ENCODE results near the gene SUGP2.

Gene SUGP2

DNA sequence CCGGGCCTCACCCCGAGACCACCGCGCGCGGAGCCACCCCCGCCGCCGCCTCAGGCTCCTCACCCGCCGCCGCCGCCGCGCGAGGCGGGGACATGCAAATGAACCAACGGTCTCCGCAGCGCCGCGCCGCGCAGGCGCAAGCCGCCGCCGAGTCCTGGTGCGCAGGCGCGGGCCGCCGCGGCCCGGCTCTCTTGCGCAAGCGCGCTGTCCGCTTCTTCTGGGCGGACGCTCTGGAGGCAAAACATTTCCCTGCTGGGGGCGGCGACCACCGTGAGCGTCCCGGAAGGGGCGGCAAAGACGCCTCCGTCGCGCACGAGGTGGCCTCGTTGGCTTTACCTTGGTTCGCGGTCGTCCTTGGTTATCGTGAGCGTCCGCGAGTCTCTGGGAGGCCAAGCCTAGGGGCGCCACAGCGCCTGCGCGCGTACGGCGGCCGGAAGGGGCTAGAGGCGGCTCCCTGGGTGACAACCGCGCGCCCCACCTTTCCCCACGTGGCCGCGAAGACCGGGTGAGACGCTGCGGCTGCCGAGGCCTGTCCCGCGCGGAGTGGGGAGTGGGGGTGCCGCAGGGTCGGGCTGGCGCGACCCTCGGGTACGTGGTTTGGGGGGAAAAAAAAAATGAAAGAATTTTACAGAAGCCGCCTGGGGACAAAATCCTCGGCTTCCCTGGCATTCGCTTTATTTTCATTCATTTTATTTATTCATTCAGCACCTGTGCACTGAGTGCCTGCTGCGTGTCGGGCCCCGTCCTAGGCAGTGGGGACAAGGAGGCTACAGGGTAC lies at the start of gene SUGP2, which contains the start of gene ARMC6:
SUGP2 (minus strand) TSS at position 92 of the 778 bp plus-strand sequence. CDS start 2,446 bp downstream, outside the sequence.
ARMC6 (plus strand) TSS at position 178 of the 778 bp plus-strand sequence. CDS start 607 bp downstream, outside the sequence.
- DNase-seq: peak; percentile 89

DNA sequence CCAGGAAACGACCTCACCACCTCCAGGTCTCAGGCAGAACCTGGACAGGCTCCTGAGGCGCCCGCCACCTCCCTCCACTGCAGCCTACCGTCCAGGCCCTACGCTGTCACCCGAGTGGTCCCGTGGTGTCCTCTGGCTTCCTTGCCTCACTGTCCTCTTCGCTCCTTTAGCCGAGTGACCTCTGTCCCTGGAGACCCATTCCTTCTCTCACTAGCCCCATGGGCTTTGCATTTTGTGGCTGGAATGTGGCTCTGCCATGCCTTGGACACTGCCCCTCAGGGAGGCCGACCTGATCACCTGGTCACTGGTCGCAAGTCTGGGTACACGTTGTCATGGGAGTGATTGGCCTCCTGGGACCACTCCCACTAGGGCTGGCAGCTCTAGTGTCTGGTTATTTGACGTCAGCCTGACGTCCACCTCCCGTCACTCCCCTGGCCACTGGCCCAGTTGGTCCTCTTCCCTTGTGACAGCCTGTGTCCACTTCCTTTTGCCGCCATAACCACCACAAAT lies 48.4 kb upstream of the SUGP2 start:
- DNase-seq: no peak

DNA sequence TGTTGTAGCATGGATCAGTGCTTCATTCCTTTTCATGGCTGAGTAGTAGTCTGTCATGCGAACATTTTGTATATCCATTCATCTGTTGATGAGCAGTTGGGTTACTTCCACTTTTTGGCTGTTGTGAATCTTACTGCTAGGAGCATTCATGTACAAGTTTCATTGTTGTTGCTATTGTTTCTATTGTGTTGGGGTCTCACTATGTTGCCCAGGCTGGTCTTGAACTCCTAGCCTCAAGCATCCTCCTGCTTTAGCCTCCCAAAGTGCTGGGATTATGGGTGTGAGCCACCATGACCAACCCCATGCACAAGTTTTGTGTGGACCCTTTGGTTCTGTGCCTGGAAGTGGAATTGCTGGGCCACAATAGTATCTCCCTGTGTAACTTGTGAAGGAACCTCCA lies 46.3 kb upstream of the SUGP2 start:
- DNase-seq: no peak

DNA sequence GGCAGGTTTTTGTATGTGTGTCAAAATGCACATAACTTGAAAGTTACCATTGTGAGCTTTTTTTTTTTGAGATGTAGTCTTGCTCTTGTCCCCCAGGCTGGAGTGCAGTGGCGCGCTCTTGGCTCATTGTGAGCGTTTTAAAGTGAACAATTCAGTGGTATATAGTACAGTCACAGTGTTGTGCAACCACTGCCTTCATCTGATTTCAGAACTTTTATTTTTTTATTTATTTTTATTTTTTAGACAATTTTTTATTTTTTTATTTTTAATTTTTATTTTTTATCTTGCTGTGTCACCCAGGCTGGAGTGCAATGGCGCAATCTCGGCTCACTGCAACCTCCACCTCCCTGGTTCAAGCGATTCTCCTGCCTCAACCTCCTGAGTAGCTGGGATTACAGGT lies 45.5 kb upstream of the SUGP2 start:
- DNase-seq: no peak

DNA sequence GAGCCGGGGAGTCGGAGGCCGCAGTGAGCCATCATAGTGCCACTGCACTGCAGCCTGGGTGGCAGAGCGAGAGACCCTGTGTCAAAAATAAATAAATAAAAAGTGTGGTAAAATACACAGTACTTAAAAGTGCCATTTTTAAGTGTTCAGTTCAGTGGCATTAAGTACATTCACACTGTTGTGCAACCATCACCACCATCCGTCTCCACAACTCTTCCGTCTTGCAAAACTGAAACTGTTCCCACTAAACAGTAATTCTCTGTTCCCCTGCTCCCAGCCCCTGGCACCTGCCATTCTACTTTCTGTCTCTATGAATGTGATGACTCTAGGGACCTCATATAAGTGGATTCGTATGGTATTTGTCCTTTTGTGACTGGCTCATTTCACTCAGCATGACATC lies 43.8 kb upstream of the SUGP2 start:
- no peak for DNase-seq

DNA sequence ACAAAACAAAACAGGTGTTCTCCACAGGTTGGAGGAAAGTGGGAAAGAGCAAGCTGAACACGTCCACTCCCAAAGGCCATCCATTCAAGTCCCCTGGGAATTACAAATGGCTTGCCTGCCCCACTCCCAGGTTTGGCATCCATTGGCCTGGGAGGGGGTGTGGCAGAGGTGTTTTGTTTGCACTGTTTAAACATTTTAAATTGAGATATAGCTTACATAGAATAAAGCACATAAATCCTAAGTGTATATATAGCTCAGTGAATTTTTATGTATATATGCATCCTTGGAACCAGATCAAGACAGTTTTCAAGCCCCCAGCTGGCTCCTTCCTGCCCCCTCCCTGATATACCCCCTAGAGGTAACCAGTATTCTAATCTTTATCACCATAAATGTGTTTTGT lies 43.2 kb upstream of the SUGP2 start:
- no peak for DNase-seq

DNA sequence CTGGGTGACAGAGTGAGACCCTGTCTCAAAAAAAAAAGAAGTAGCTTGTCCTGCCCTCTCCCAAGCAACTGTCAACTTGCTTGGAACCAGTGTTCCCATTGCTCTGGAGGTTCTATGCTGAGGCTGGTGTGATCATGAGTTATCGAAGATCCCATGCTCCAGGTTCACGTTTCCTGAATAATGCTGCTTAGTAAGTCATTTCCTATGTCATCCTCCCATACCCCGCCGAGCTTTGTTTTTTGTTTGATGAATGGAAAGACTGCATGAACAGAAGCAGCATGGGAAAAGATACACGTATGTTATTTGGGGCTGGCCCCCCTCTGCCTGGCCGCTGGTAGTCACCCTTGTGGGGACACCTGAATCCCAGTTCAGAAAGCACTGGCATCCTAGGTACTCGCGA lies 41.8 kb upstream of the SUGP2 start:
- DNase-seq: no peak

DNA sequence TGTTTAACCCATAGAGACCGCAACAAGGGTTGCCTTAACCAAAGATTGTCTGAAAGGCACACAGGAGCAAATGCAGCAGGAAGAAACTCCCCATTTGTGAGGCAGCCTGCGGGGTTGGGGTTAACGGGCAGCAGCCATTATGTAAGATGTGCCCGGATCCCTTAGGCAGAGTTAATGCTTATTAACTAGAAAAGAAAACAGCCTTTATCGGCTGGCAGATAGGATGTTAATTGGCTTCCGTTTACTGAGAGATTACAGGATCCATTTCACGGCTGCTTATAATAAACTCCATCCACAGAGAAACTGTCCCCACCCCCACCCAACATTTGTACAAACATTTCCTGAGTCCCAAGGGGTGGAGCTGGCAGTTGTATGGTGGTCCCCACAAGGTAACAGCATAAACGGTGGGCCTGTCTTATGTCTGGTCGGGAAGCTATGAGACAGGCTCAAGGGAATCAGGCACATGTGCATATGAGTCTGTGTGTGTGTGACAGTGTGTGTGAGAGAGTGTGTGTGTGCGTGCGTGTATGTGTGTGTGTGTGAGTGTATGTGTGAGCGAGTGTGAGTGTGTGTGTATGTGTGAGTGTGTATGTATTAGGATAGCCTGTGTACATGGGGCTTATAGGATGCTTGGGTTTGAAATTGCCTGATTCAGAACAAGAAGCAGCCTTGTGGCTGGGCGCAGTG lies 41.0 kb upstream of the SUGP2 start:
- no peak for DNase-seq

DNA sequence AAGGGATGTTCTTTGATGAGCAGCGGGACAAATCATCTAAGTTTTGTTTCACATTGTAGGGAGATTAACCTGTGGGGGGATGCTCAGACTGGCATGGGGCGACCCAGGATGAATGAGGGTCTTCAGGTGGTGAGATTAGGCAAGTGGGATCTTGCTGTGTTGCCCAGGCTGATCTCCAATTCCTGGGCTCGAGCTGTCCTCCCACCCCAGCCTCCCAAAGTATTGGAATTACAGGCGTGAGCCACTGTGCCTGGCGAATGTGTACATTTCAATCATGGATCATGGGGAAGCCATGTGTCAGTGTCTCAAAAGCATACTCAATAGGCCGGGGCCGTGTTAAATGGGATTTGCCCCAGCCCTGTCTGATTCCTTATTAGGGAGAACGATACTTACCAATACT lies 38.6 kb upstream of the SUGP2 start:
- DNase-seq: no peak

DNA sequence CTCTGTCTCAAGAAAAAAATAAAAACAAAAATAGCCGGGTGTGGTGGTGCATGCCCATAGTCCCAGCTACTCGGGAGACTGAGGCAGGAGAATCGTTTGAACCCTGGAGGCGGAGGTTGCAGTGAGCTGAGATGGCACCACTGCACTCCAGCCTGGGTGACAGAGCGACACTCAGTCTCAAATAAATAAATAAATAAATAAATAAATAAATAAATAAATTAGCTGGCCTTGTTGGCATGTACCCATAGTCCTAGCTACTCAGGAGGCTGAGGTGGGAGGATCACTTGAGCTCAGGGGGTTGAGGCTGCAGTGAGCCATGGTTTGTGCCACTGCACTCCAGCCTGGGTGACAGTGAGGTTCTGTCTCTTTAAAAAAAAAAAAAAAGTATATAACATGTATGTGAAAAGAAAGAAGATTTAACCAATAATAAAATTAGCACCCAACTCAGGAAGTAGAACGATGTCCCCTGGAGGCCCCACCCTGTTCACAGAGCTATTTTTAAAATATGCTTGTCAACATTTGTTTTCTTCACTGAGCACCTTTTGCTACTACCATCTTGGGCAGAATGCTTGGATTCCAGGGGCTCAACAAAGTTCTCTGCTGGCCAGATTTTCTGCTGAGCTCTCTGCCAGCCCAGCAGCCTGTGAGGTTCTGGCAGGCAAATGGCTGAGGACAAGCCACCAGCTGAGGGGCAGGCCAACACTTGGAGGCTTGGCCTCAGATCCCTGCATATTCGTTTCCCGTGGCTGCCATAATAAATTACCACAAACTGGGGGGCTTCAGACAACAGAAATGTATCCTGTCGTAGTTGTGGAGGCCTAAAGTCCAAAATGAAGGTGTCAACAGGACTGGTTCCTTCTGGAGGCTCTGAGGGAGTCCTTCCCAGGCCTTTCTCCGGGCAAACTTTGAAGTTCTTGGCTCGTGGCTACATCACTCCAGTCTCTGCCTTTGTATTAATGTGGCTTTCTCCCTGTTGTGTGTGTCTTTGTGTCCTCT lies 35.6 kb upstream of the SUGP2 start:
- DNase-seq: no peak

DNA sequence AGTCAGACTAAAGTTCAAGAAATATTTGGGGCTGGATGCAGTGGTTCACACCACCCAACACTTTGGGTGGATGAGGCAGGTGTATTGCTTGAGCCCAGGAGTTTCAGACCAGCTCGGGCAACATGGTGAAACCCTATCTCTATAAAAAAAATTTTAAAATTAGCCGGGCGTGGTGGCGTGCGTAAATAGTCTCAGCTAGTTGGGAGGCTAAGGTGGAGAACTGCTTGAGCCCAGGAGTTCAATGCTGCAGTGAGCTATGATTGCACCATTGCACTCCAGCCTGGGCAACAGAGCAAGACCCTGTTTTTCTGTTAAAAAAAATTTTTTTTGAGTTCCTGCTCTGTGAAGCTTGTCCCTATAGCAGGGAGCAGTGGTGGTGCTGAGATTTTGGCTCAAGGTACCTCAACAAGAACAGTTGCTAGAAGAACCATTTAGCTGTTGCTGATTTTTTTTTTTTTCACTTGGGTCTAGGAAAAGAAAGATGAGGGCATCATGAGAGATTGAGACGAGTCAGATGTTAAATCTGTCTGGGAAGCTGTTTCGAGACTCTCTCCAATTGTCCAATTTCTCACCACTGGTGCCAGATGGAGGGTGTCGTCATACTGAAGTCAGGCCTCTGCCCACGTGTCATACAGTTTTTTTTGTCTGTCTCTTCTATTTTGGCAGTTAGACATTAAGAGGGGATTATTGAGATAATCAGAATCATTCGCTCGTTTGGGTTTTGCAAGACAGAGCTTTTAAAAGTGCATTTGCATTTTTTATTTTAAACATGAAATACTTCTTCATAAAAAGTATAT lies 34.2 kb upstream of the SUGP2 start:
- no peak for DNase-seq

DNA sequence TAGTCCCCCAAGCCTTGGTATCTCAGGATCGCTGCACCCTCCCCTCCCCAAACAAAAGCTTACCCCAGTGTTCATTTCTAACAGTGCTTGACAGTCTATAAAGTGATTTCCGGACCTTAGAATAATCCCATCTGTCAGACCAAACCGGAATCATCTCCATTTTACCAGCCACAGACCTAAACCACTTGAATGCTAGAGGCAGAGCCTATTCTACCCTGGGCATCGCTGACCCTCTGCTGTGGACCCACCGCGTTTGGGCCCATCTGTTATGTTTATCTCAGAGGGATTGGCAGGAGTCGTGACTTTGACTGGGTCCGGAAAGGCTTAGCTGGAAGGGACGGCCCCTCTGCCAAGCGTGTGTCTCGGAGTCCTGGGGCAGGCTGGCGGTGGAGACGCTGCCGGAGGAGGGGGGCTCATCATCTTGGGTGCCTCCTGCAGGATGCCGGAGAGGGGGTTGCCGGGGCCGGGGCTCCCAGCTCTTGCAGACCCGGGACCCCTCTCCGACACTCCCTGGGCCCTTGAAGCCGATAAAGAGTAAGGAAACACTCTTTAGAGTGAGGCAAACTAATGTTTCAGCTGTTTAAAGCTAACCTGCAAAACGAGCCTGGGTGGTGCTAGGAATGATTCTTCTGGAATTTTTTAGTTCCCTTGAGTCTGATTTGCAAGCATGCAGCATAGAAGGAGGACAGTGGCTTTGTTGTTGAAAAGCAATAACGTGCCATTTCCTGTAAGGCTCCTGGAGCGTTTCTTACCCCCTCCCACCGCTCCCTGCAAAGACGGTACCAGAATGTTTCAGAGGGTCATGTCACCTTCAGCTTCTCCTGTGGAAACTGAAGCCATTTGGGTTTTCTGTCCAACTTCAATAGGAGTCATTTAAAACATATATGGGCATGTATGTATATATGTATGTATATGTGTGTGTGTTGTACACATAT lies 31.8 kb upstream of the SUGP2 start:
- DNase-seq: peak; percentile 26

DNA sequence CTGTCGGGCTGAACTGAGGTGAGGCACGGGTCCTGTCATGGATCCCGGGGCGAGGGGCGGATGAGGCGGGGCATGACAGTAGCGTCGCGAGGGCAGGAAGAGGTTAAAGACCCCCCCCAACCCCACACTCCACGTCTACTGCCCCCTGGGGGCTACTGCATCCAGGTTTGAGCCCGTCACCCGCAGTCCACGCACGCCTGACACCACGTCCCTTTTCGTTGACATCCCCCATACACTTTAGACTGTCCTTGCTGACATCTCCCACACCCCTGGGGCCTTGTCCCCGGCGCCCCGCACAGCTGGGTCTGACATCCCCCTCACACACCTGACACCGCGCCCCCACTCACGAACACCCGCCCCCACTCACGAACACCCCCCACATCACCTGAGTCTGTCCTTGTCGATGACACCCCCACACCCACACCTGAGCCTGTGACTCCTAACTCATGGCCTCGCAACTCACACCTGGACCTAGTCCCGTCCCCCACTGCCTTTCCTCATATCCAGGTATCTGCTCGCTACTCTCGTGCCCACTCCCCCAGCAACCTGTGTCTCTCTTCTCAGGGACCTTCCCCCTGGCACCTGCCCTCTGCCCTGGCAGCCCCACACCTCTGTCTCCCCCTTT lies 30.9 kb upstream of the SUGP2 start:
- no peak for DNase-seq

DNA sequence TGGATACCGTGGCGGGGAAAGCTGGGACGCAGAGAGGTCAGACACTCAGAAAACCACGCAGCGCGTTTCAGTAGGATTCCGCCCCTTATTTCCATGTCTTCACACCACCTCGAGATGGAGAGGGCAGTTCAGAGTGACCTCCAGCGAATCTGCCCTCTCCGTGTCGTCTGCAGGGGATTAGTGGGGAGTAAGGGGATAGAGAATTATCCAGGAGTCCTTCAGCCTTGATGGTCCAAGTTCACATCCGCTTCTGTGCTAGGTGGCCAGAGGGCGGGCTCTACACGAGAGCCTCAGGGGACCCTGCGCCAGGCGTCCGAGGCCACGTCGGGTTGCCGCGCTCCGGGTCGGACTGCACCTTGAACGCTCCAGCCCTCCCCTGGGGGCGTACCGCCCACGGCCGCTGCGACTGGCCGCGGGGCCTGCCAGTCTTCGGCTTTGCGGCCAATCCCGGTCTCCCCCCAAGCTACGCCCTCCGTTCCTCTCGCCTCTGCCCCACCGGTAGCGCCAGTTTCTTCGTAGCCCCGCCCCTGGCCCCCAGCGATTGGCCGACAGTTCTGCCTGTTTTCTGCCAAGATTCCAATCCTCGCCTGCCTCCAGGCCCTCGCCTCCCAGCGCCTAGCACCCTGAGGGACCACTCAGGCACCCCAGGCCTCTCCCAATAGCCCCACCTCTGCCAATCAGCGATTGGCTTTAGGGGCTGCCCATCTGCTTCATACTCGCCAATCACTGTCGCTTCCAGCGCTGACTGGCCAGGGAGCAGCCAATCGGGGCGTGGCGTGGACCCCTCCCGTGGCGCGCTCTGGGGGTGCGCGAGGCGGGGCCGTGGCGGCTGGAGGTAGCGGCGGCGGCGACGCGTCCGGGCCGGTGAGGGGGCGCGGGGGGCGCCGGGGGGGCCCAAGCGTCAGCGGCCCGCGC lies 30.1 kb upstream of the SUGP2 start, which contains the start of gene SLC25A42:
SLC25A42 (plus strand) TSS at position 812 of the 915 bp plus-strand sequence. CDS start 32,131 bp downstream, outside the sequence.
- DNase-seq: peak; percentile 99

DNA sequence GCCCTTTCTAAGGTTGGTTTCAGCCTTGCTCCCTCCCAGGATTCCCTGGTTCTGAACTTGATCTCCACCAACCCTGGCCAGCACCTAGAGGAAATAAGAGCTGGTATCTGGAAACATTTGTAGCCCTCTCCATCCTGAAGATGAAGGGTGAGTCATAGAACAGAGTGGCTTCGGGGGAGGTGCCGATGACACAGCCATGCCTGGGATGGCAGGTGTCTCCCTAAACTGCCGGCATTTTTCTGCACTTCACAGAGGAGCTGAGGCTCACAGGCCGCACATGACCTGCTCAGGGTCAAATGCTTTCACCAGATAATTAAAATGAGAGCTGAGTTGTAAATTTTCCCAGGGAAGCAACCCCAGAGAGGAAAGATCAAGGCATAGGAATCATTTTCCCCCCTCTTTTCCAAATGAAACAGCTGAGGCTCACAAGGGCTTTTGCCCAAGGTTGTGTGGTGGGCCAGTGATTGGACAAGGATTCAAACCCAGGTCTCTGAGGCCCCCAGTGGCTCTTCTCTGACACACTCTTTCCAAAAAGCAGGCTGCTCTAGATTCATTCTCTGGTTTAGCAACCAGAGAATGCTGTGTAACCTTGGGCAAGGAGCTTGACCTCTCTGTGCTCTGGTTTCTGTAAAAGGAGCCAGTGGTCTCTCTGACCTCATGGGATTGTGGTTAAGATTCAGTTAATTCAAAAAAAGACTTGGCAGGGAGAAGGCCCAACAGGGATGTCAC lies 29.3 kb upstream of the SUGP2 start:
- peak; percentile 36 for DNase-seq

DNA sequence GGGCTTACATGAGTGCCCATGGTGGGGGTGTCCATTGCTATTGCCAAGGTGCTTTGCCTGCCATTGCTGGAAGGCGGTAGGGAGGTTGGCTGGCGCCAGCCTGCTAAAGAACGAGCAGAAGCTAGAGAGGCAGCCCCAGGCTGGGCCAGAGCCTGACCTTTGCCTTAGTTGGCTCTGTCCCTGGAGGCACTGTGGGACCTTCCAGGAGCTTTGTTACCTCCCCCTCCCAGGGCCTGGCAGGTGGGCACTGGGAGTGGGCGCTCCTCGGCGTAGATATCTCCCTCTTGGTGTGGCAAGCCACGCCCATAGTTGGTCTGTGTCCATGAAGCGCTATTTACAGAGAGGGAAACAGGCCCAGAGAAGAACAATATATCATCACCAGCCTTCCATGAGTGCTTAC lies 28.2 kb upstream of the SUGP2 start:
- DNase-seq: no peak

DNA sequence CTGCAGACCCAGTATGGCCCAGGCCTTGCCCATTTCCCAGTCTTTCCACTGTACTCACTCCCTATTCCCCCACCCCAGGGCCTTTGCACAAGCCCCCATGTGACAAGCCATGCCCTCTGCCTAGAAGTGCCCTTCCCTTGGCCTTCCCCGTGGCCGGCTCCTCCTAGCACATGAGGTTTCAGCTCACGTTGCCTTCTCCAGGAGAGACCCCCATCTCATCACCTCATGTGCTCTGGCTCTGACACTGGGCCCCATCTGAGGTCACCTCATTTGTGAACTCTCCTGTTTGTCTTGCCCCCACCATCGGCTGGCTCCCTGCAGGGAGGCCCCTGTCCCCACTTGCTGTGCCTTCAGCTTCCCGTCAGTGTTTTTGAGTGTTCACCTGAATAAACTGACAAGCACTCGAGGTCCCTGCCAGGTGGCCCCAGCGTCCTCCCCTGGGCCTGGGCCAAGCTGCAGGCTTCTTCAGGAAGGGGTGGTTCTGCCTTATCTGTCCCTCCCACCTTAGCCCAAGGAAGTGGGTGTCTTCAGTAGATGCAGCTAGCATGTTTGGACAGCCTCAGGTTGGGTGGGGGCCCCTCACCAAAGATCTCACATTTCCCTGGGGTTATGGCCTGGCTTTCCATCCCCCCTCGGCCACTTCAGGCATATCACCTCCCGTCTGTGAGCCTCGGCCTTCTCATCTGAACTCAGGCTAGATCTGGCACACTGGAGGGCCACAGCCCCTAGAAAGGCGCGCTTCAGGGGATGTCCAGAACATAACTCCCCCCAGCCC lies 26.7 kb upstream of the SUGP2 start:
- no peak for DNase-seq
